WERI-Rb-1 (cell line): ENCODE measurements around the gene SLC10A4.
"Not testable (repeated sequence)": the region's sequence is repeated elsewhere in the genome, so short reads cannot be mapped to it uniquely, and the experiment has no call there.

Experiments
- DNase-seq: peaks from one replicate; pipeline ENCODE4 v3.0.0-alpha.2; 2020
- H3K27ac ChIP-seq: fragments of 250-450 bp; sonication (Bioruptor Pico); 2 replicates; pipeline ENCODE4 v1.5.1; 2020; ENCODE audit warnings: mild to moderate bottlenecking, moderate library complexity
- H3K27me3 ChIP-seq: fragments of 250-450 bp; sonication (Bioruptor Pico); 2 replicates; pipeline ENCODE4 v1.5.1; 2021; ENCODE audit warnings: mild to moderate bottlenecking, low read depth, moderate library complexity; ENCODE audit not compliant: insufficient read depth, severe bottlenecking
- H3K36me3 ChIP-seq: fragments of 250-450 bp; sonication (Bioruptor Pico); 2 replicates; pipeline ENCODE4 v1.5.1; 2020; ENCODE audit warnings: mild to moderate bottlenecking, moderate library complexity
- H3K4me3 ChIP-seq: 2 replicates; pipeline ENCODE4 v1.5.1; 2011; ENCODE audit warnings: low read depth, mild to moderate bottlenecking, control low read depth, low read length
- H3K9me3 ChIP-seq: fragments of 250-450 bp; sonication (Bioruptor Pico); 2 replicates; pipeline ENCODE4 v1.5.1; 2021; ENCODE audit warnings: mild to moderate bottlenecking, moderate library complexity; ENCODE audit not compliant: severe bottlenecking
- CTCF ChIP-seq: IDR thresholded peaks from 2 replicates; pipeline ENCODE4 v1.5.1; 2011; ENCODE audit warnings: low read depth, mild to moderate bottlenecking, control low read depth, inconsistent platforms, low read length

The SLC10A4 gene

GRCh38 chr4:48449151-48449550, 34.0 kb upstream of the SLC10A4 start:
- no peaks in the 10 kb centered on the region for H3K27me3 ChIP-seq
- H3K27ac ChIP-seq: no peak overlapping the region
- H3K36me3 ChIP-seq: no peaks in the 10 kb centered on the region
- no peak for DNase-seq
- no peak for TF ChIP-seq CTCF
- no peak overlapping the region for H3K4me3 ChIP-seq
- no peaks in the 10 kb centered on the region for H3K9me3 ChIP-seq

- no peak for DNase-seq
- Histone ChIP-seq H3K27me3 (no peaks in the 10 kb centered on the region), H3K9me3 (no peaks in the 10 kb centered on the region), H3K4me3 (no peak overlapping the region), H3K36me3 (no peaks in the 10 kb centered on the region), H3K27ac (no peak overlapping the region)
- no peak for TF ChIP-seq CTCF
Observed at GRCh38 chr4:48450740-48451139, 32.4 kb upstream of the SLC10A4 start.

- DNase-seq, H3K27me3 ChIP-seq, H3K36me3 ChIP-seq, H3K4me3 ChIP-seq, H3K9me3 ChIP-seq, H3K27ac ChIP-seq: not testable (repeated sequence)
Observed at GRCh38 chr4:48451656-48452055, 31.5 kb upstream of the SLC10A4 start.

- Histone ChIP-seq H3K9me3 (no peaks in the 10 kb centered on the region), H3K36me3 (no peaks in the 10 kb centered on the region), H3K27ac (no peak overlapping the region), H3K4me3 (no peak overlapping the region), H3K27me3 (no peaks in the 10 kb centered on the region)
- TF ChIP-seq CTCF: no peak
- no peak for DNase-seq
Observed at GRCh38 chr4:48454591-48454990, 28.6 kb upstream of the SLC10A4 start.

- Histone ChIP-seq H3K4me3 (no peak overlapping the region), H3K27me3 (no peaks in the 10 kb centered on the region), H3K27ac (no peak overlapping the region), H3K9me3 (no peaks in the 10 kb centered on the region), H3K36me3 (no peaks in the 10 kb centered on the region)
- DNase-seq: no peak
- no peak for TF ChIP-seq CTCF
Observed at GRCh38 chr4:48461000-48461399, 22.1 kb upstream of the SLC10A4 start.

- Histone ChIP-seq H3K9me3 (no peaks in the 10 kb centered on the region), H3K27ac (no peak overlapping the region), H3K27me3 (no peaks in the 10 kb centered on the region), H3K36me3 (no peaks in the 10 kb centered on the region), H3K4me3 (no peak overlapping the region)
- no peak for TF ChIP-seq CTCF
- no peak for DNase-seq
Observed at GRCh38 chr4:48462363-48462762, 20.8 kb upstream of the SLC10A4 start.
